Brain pericyte (primary cell): ENCODE data around the gene ATP2B1.
A peak's percentile ranks its signal among the peaks of the same experiment; 100 is the strongest.
"Not testable (repeated sequence)": the region's sequence is repeated elsewhere in the genome, so short reads cannot be mapped to it uniquely, and the experiment has no call there.

Experiments used
- DNase-seq: peaks from one replicate; pipeline ENCODE4 v3.0.0-alpha.2; 2012; ENCODE audit warnings: low read depth, low spot score

The ATP2B1 gene

DNA sequence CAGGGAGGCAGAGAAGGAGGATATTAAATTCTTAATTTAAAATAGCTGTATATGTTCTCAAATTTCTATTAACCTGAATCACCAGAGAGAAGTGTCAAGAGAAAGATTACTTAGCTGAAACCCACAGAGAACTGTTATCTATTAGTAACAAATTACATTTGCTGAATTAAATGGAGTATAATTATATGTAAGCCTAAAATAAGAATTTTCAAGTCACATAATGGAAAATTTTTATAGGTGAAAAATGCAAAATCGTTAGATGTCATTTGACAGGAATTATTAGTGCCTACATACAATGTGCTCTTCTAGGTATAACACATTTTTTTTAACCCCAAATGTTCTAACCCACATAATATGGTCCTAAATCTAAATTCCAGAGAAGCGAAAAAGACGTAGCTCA is 4.1 kb upstream of the ATP2B1 start:
- DNase-seq = no peak

DNA sequence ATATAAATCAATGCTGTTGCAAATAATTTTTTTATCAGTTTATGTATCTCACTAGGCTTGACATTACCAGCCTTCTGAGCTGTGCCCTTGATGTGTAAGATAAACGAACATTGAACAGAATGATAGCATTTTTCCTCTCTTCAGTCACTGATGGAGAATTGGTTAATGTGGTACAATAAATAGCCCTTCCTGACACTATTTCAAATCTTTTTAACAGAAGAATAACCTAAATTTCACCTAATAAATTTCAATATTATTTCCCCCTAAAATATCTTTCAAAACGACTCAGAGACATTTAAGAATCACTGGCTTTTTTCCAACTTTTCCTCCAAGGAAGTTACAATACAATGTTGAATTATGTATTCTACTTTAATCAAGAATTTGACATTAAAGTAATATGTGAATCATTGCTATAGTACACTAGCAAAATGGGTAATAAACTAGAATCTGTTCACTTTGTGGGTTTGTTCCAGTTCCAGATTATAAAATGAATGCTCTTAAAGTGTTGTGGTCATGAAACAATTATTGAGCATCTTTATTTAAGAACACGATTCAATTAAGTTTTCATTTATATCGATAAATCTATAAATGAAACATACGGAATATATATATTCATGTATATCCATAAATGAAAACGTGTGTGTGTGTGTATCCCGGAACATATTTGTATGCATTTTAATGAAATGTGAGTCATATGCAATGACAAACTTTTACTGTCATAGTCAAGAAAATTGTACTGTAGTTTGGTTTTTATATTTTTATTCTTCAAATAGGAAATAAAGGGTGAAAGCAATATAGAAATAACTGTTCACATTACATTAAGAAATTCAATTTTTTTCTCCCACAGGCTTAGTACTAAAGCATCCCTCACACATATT is 2.5 kb upstream of the ATP2B1 start:
- DNase-seq = no peak

DNA sequence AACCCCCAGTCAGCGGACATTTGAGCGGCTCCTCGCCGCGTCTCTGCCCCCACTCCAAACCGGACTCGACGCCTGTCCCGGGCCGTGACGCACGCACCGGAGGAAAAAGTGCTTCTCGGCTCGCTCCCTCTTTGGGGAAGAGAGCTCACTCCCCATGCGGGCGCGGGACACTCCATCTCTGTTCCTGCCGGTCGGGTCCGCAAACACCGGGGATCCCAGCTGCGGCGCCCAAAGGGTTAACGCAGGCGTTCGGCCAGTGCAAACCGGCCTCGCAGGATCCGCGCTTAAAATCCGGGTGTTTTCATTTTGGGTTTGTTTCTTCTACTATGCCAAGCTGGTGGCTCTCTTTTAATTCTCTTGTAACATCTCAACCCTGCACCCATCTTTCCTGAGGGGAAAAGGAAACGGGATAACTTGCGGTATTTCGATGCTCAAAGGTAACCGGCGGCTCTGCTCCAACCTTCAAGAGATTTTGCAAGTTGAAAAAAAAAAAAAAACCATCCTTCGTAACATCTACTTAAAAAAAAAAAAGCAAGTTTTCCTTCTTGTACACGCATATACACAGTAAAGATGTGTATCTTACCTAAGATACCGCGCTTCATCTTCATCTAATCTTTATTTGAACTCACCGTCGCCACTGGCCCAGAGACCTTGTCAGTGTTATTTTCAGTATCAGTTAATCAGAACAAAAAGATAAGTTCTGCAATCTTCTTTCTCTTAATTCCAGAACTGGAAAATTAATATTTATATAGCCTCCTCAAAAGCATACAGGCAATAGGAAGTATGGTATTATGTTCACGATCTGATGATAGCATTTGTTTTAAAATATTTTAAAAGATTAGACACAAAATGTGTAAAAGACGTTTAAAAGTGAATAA is 1.6 kb upstream of the ATP2B1 start:
- DNase-seq = peak; percentile 5

DNA sequence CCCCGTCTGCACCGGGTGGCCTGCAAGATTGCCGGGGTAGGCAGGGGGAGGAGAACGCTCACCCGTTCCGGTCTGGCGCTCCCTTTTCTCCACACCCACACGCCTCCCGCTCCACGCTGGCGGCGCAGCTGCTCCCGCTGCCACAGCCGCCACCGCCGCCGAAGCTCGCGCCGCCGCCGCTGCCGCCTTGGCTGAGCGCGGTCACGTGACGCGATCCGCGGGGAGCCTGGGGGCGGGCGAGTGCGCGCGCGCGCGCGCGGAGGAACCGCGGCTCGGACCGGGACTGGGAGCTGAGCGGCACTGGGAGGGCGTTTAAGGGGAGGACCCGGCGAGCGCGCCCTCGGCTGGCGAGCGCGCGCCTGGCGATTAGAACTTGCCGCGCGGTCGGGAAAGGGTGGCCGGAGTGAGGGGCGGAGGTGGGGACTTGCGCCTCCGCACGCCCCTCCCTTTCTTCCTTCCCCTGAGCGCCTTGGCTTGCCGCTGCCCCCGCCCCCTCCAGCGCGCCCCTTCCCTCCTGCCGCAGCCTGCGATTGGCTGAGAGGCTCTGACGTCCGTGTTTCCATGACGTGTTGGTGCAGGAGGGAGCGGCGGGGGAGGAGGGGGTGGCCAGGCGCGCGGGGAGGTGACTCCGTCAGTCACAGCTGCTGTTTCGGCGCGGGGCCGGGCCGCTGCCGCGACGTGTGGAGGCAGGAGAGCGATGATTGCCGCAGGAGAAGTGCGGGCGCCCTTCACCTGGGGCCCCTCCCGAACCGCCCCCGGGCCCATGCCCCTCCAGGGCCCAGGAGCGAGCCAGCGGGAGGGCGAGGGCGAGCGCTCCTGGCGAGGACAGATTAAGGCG is 738 bp upstream of the ATP2B1 start:
- DNase-seq = peak; percentile 99

DNA sequence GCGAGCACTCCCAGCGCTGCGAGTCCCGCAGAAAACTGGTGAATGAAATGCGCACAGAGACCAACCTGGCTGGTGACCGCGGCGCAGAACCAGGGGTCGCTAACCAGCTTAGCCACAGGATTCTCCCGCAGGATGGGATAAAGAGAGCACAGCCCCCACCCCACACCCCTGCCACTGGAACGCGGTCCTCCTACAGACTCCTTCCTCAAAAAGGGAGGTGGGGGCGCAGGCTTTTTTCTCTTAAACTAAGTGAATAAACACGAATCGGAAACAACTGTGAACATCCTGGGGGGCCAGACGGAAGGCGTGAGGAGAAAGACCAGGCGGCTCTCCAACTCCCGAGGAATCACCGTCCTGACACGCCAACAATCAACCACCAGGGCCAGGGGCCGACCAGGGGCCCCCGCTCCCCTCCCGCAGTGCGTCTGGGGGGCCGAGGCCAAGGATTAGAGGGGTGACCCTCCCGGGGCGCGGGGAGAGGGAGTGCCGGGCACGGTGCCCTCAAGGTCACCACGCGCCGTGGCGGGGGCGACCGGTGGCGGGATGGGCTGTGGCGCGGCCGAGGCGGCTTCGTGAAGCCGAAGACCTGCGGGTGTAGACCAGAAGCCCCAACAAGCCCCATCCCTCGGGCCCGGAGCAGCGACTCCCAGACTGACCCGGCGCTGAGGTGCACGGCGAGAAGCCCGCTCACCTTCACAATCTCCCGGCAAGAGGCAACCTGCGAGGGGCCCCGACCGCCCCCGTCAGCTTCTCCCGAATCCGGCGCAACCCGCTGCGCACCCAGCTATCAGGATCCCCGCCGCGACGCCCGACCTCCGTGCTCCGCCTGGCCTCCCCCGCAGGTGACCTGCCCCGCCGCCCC is 704 bp downstream of the ATP2B1 start:
- no peak for DNase-seq

DNA sequence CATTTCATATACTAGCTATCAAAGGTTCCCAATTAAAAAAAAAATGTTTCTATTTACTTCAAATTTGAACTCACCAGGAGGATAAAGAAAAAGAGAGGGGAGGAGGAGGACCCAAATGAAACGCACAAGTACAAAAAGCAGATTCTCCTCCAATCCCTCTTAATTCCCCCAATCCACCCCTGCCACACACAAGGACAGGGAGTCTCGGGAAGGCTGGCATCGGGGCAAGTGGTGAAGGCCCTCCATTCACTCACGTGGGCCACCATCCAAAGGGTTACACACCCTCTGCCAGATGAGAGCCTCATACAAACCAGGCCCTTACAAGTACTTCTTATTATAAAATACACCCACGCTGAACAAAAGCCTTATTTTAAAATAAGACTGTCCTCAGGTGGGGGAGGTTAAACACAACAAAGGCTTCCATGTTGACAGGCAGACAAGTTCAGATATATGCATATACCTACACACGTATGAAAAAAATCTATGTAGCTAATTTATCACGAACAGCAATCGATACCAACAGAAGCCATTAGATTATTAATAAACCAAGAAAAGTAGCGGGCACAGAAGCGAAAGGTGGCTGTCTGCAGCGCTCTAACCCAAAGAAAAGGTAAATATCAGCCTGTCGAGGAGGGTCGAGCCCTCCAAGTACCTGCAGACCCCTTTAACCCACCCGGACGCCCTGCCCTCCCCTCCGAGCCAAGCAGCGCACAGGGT is 1.5 kb downstream of the ATP2B1 start:
- DNase-seq = no peak

DNA sequence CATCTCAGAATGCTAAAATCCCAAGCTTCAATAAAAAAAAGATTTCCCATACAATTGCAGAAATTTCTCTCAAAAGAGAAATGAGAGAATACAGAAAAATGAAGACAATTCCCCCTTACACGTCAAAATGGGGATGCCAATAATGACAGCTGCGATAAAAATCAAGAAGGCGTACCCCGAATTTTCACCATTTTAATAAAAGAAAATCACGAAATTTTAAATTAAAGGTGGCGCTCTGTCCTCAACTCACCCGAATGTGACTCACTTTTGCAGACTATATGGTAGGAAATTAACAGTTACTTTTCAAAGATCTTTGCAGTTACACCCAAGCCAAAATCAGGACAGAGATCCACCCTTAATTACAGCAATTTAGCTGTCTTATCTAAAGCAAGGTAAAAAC is 2.1 kb downstream of the ATP2B1 start:
- no peak for DNase-seq

DNA sequence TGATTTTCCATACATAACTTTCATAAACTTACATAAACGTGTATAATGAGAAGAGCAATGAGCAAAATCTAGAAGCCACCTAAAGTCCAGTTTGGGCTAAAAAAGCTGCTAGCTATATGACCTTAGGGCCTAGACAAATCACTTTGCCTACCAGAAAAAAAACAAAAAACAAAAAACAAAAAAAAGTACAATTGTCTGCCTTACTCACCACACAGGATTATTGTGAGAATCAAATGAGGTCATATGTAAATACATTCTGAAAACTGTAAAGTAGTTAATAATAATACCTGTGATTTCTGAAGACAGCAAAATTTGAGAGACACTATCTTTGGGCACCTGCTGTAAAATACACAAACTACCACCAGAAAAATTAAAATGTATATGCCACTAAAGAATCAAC is 4.2 kb downstream of the ATP2B1 start:
- no peak for DNase-seq

DNA sequence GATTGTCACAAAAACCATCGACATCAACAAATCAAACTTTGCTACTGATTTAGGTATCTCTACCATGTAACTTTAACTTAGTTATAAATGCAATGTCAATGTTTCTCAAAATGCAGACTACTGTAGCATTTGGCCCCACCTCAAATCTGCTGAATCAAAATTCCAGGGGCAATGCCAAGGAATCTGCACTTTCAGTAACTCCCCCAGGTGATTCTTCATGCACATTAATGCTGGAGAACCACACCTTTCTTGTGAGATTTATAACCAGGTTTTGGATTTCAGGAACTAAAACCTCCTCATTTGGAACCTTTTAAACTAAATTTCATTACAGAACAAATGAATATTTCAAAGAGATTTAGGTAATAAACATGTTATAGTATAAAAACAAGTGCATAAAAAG is 4.9 kb downstream of the ATP2B1 start:
- DNase-seq = no peak

DNA sequence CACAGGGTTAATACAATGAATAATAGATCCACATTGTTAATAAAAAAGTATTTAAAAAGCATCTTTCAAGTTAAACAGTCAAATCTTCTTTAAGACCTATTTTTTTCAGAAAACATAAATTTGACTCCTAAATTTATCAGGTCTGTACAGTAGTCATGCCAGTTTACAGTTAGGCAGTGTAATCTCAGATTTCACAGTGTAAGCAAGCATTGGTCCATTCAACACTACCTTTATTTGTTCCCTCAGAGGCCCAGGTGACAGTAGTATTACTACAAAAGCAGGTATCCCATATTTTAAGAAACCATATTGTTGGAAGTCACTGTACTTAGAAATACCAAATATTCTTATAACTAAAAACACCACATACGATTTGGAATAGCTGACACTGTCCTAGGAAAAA is 6.1 kb downstream of the ATP2B1 start:
- no peak for DNase-seq

DNA sequence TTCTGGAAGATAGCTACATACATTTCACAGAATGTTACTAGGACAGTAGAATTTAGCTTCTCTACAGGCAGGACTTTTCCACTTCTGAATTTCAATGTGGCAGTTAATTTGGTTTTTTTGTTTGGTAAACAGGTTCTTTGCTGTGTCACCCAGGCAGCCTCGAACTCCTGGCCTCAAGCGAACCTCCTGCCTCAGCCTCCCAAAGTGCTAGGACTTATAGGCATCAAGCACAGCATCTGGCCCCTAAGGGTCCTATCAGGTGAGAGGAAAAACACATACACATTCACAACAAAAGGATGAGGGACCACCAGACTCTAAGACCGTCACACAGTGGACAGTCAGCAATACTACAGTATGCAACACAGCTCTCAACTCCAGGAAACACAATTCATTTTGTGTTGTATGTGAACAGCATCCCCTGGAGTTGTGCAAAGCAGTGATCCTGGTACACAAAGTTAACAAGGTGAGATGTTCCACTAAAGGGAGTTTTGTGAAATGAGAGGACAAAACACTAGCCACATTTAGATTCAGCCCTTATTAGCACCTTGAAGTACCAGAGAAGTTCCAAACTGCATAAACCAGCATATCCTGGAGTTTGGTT is 6.9 kb downstream of the ATP2B1 start:
- DNase-seq = no peak

DNA sequence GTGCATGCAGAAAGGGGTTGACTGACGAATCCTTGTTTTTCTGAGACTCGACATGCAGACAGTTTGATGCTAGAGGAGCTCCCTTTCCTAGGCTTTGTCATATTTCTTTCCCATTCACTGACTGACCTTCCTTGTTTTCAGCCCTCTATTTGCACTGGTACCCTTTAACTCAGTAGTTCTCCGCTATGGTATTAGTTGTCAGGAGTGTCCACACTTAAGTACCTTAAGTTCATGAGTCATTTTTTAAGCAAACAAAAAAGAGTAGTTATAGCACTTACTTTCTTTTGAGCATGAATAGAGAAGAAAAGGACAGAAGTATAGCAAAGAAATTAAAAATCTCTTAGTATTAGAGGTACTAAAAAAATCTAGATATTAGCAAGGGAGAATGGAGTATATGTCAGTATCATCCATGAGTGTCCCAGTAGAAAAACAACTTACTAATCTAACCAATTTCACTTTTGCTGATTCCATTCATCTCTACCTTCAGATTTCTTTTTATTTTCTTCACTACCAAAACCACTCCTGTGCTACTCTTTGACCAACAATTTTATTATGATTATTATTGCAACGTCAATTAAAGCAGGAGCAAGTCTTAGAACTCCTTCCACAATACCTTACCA is 8.3 kb downstream of the ATP2B1 start:
- no peak for DNase-seq

DNA sequence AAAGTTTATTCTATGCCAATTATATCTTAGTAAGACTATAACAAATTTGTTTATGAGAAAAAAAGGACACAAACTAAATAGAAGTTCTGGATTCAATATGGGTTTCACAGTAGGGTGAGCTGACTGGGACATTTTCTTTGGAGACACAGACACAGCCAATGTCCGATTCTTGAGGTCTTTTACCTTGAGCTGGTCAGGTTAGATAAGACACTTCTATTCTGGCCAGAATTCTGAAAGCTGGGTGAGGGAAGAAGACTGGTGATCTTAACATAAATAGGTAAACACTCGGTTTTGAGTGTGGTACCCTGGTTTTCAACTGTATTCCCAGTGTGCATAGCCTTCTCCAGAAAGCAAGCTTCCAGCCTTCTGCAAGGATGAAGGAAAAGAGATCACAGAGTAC is 10.0 kb downstream of the ATP2B1 start:
- DNase-seq = no peak

DNA sequence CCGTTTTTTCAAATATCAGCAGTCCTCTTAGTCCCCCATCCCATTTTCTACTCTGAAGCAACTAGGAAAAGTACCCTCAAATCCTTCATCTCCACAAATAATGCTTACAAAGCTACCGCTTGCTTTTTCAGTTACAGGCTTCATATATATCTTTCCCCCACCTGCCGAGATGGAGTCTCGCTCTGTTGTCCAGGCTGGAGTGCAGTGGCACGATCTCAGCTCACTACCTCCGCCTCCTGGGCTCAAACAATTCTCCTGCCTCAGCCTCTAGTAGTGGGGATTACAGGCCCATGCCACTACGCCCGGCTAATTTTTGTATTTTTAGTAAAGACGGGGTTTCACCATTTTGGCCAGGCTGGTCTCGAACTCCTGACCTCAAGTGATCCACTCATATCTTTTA is 10.9 kb downstream of the ATP2B1 start:
- not testable (repeated sequence) for DNase-seq

DNA sequence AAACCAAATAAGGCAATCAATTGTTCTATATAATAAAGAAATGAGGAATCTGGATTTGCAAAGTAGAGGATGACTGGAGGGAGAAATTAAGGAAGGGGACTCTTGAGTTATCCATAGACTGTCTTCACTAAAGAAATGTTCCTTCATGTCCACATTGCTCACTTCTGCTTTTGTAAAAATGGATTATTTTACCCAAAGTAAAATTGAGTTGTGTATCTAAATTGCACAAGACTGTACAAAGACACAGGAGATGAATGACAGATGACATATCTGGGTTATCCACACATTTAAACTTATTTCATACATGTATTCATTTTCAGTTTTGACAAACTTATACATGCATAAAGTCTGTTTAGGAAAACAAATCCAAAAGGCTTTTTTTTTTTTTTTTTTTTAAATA is 11.3 kb downstream of the ATP2B1 start:
- no peak for DNase-seq

DNA sequence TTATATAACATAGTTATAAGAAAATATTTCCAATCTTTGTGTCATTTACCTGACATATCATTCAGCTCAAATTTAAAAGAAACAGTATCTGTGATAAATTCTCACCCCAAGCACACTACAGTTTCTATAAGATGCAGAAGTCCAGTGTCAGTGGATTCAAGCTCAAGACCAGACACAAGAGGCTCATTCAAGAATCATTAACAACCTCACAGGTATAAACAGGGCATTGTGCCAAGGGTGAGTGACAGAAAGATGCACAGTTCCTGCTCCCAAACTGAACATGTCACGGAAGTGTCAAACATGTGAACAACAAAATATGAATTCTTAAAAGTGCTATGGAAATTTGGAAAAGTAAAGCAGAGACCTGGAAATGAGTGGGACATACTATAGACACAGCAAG is 12.8 kb downstream of the ATP2B1 start:
- DNase-seq = no peak

DNA sequence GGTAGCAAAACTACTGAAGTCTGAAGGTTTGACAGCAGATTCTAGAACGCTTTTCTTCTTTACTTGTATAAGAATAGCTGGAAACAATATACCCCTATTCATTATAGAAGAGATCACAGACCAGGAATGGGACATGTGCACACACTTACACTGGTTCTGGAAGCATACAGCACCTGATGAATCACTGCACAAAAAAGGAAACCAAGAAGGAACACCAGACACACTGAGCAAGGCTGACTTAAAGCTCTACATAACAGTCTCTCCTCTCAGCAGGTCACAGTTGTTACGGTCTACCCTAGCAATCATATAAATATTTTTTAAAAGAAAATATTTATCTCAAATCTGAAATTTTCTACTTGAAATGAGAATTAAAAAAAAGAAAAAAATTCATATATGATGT is 13.5 kb downstream of the ATP2B1 start:
- no peak for DNase-seq

DNA sequence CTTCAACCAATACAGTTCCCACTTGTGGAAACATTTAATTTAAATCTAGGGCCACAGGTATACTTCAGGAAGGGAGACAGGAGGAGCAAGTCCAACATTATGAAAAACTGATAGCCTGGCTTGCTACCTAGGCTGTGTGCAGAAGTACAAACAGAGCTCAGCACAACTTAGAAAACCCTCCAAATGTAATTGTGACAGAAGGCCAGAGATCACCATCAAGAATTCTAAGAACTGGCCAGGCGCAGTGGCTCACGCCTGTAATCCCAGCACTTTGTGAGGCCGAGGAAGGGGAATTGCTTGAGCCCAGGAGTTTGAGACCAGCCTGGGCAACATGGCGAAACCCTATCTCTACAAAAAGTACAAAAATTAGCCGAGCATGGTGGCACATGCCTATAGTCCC is 14.1 kb downstream of the ATP2B1 start:
- no peak for DNase-seq

DNA sequence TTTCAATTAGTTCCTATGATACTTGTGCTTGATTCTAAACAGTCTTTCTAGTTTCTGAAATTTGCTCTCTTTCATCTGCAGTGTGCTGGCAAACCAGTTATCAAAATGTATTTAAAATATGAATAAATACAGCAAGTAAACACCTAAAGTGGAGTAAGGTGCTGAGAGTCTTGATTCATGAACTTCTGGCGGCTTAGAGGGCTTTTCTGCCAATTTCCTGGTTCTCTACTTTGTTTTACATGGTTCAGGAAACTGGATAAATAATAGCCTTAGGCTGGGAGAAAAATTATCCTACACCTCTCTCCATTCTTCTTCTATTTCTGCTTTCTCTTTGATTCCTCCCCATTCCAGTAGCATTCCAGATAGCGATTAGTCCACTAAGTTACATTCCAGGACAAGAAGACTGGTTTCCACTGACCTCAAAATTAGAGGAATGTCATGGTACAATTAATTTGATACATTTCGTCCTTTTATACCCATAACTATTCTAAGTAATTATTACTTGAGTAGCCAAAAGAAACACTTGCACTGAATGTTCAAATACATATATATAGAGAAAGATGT is 14.9 kb downstream of the ATP2B1 start:
- no peak for DNase-seq
